H9 (cell line): Measurements from ENCODE around the gene MICAL3. TPM values are rescaled to one million over a fixed set of nuclear protein-coding genes. Genes with fewer than 3 reads are reported as not detected.

Experiments
- DNase-seq: peaks from one replicate; pipeline ENCODE4 v3.0.0-alpha.2; 2017
- H2AFZ ChIP-seq: one replicate; pipeline ENCODE4 v1.6.1; 2013; ENCODE audit warnings: mild to moderate bottlenecking, low read length, control low read depth, moderate library complexity
- H2AK5ac ChIP-seq: 2 replicates; pipeline ENCODE4 v1.6.1; 2013; ENCODE audit warnings: low read length, control low read depth, mixed read lengths; ENCODE audit not compliant: insufficient read length
- H2BK120ac ChIP-seq: one replicate; pipeline ENCODE4 v1.6.1; 2013; ENCODE audit warnings: low read depth, mild to moderate bottlenecking, low read length, control low read depth, inconsistent platforms; ENCODE audit not compliant: poor library complexity, severe bottlenecking
- H2BK12ac ChIP-seq: 2 replicates; pipeline ENCODE4 v1.6.1; 2013; ENCODE audit warnings: low read length, control low read depth, mixed read lengths, low read depth; ENCODE audit not compliant: insufficient read length
- H2BK15ac ChIP-seq: 2 replicates; pipeline ENCODE4 v1.6.1; 2013; ENCODE audit warnings: low read depth, low read length, control low read depth
- H2BK20ac ChIP-seq: one replicate; pipeline ENCODE4 v1.6.1; 2013; ENCODE audit warnings: low read depth, mild to moderate bottlenecking, low read length, control low read depth, inconsistent platforms; ENCODE audit not compliant: poor library complexity, severe bottlenecking
- H2BK5ac ChIP-seq: 2 replicates; pipeline ENCODE4 v1.6.1; 2013; ENCODE audit warnings: low read length, control low read depth, mixed read lengths; ENCODE audit not compliant: insufficient read length
- H3K14ac ChIP-seq: 2 replicates; pipeline ENCODE4 v1.6.1; 2013; ENCODE audit warnings: low read length, control low read depth; ENCODE audit not compliant: insufficient read depth
- H3K18ac ChIP-seq: 2 replicates; pipeline ENCODE4 v1.6.1; 2013; ENCODE audit warnings: low read depth, mild to moderate bottlenecking, mixed read lengths, low read length, control low read depth; ENCODE audit not compliant: insufficient read length
- H3K23ac ChIP-seq: 2 replicates; pipeline ENCODE4 v1.6.1; 2013; ENCODE audit warnings: low read length, control low read depth, mixed read lengths, low read depth; ENCODE audit not compliant: insufficient read length
- H3K23me2 ChIP-seq: 2 replicates; pipeline ENCODE4 v1.6.1; 2013; ENCODE audit warnings: low read depth, mild to moderate bottlenecking, mixed read lengths, low read length, control low read depth; ENCODE audit not compliant: insufficient read length, poor library complexity, severe bottlenecking
- H3K27ac ChIP-seq: 2 replicates; pipeline ENCODE4 v1.5.1; 2013; ENCODE audit warnings: low read length, control low read depth, mixed read lengths, low read depth; ENCODE audit not compliant: insufficient read length
- H3K27me3 ChIP-seq: 2 replicates; pipeline ENCODE4 v1.6.1; 2013; ENCODE audit warnings: low read length, control low read depth, inconsistent platforms; ENCODE audit not compliant: insufficient read depth
- H3K4ac ChIP-seq: 2 replicates; pipeline ENCODE4 v1.6.1; 2013; ENCODE audit warnings: low read depth, mild to moderate bottlenecking, control low read depth, inconsistent platforms, low read length, moderate library complexity
- H3K4me1 ChIP-seq: 2 replicates; pipeline ENCODE4 v1.6.1; 2013; ENCODE audit warnings: low read length, control low read depth, inconsistent platforms; ENCODE audit not compliant: insufficient read depth
- H3K4me2 ChIP-seq: 2 replicates; pipeline ENCODE4 v1.6.1; 2013; ENCODE audit warnings: low read length, control low read depth, mixed read lengths; ENCODE audit not compliant: insufficient read length, insufficient read depth
- H3K56ac ChIP-seq: 2 replicates; pipeline ENCODE4 v1.6.1; 2013; ENCODE audit warnings: low read depth, mild to moderate bottlenecking, mixed read lengths, low read length, control low read depth; ENCODE audit not compliant: insufficient read length
- H3K79me1 ChIP-seq: 2 replicates; pipeline ENCODE4 v1.6.1; 2013; ENCODE audit warnings: low read depth, mild to moderate bottlenecking, moderate library complexity, low read length, control low read depth, inconsistent platforms; ENCODE audit not compliant: insufficient read depth, poor library complexity, severe bottlenecking
- H3K79me2 ChIP-seq: 2 replicates; pipeline ENCODE4 v1.6.1; 2013; ENCODE audit warnings: low read length, control low read depth, inconsistent platforms; ENCODE audit not compliant: insufficient read depth
- H3K9ac ChIP-seq: 2 replicates; pipeline ENCODE4 v1.6.1; 2013; ENCODE audit warnings: low read length, control low read depth, mixed read lengths; ENCODE audit not compliant: insufficient read length; ENCODE audit errors: extremely low read depth
- H3K9me3 ChIP-seq: one replicate; pipeline ENCODE4 v1.6.1; 2013; ENCODE audit warnings: low read depth, low read length, inconsistent platforms; ENCODE audit not compliant: control insufficient read depth
- H3T11ph ChIP-seq: one replicate; pipeline ENCODE4 v1.6.1; 2013; ENCODE audit warnings: mild to moderate bottlenecking, low read length, control low read depth, inconsistent platforms
- H4K20me1 ChIP-seq: one replicate; pipeline ENCODE4 v1.6.1; 2013; ENCODE audit not compliant: control insufficient read depth, insufficient read length, insufficient read depth
- H4K5ac ChIP-seq: 2 replicates; pipeline ENCODE4 v1.6.1; 2013; ENCODE audit warnings: low read depth, mild to moderate bottlenecking, mixed read lengths, low read length, control low read depth; ENCODE audit not compliant: insufficient read length
- H4K8ac ChIP-seq: replicated peaks from 2 replicates; pipeline ENCODE4 v1.6.1; 2013; ENCODE audit warnings: low read length, control low read depth, mixed read lengths, low read depth; ENCODE audit not compliant: insufficient read length
- H4K91ac ChIP-seq: 2 replicates; pipeline ENCODE4 v1.6.1; 2013; ENCODE audit warnings: low read depth, mild to moderate bottlenecking, moderate library complexity, mixed read lengths, low read length, control low read depth; ENCODE audit not compliant: insufficient read length
- H3K27ac Mint-ChIP-seq, 3 experiments: 2 replicates in 2 of 3; 3 replicates in 1 of 3; pipeline ENCODE4 v1.8.0; 2020 to 2021; ENCODE audit warnings: mixed read lengths in 3 of 3, mild to moderate bottlenecking in 1 of 3, moderate library complexity in 1 of 3
- H3K27me3 Mint-ChIP-seq: 2 replicates; pipeline ENCODE4 v1.8.0; 2021; ENCODE audit warnings: low read depth, mild to moderate bottlenecking, moderate library complexity, mixed read lengths
- H3K36me3 Mint-ChIP-seq, 3 experiments: 2 replicates in 2 of 3; 3 replicates in 1 of 3; pipeline ENCODE4 v1.8.0; 2020 to 2021; ENCODE audit warnings: low read depth in 3 of 3, mixed read lengths in 3 of 3; ENCODE audit not compliant: insufficient read depth in 1 of 3
- H3K4me1 Mint-ChIP-seq, 2 experiments: 2 replicates each; pipeline ENCODE4 v1.8.0; 2020; ENCODE audit warnings: mixed read lengths in 2 of 2
- H3K4me3 Mint-ChIP-seq, 2 experiments: 2 replicates in 1 of 2; 3 replicates in 1 of 2; pipeline ENCODE4 v1.8.0; 2020 to 2021; ENCODE audit warnings: mild to moderate bottlenecking in 2 of 2, mixed read lengths in 2 of 2, moderate library complexity in 1 of 2
- H3K9me3 Mint-ChIP-seq, 2 experiments: 2 replicates in 1 of 2; 3 replicates in 1 of 2; pipeline ENCODE4 v1.8.0; 2020; ENCODE audit warnings: mild to moderate bottlenecking in 2 of 2, mixed read lengths in 2 of 2, moderate library complexity in 1 of 2
- CTCF ChIP-seq: fragments of 200-600 bp; sonication (generic); conservative IDR thresholded peaks from 3 replicates; pipeline ENCODE4 v1.8.0; 2021; ENCODE audit warnings: antibody characterized with exemption, mild to moderate bottlenecking
- WGBS: extraction: QIAGEN DNeasy Blood & Tissue Kit; methylation state at CpG from one replicate; pipeline ENCODE4 v1.1.7; 2013; ENCODE audit warnings: missing lambda C conversion rate, low lambda C conversion rate, mixed read lengths; ENCODE audit not compliant: insufficient read length; ENCODE audit errors: extremely low coverage; 5-methylcytosine and 5-hydroxymethylcytosine counted together
- total RNA-seq: library from RNA; stranded (reverse); gene quantifications from 2 replicates; pipeline ENCODE4 v1.2.1, GENCODE V29; 2021

Gene MICAL3
- total RNA-seq, 1 experiment from 2014 or later = 50.2 TPM

- H3K9me3 Mint-ChIP-seq = no peaks in the 10 kb centered on the region
- Histone ChIP-seq H3K14ac (no peak overlapping the region), H3K18ac (no peak overlapping the region), H4K5ac (no peak overlapping the region), H3K27ac (no peak overlapping the region), H2BK12ac (no peak overlapping the region), H3K9ac (no peak overlapping the region), H3K27me3 (peaks cover 20% of the 10 kb centered on the region; the same call in 1 of the 2 replicates), H2BK15ac (no peak overlapping the region), H2BK120ac (no peak overlapping the region), H3K79me2 (no peaks in the 10 kb centered on the region), H3K9me3 (no peaks in the 10 kb centered on the region), H3K23me2 (no peaks in the 10 kb centered on the region), H3K4me2 (no peak overlapping the region), H3K79me1 (no peaks in the 10 kb centered on the region), H4K20me1 (no peaks in the 10 kb centered on the region), H3K56ac (no peak overlapping the region), H3T11ph (no peak overlapping the region), H4K91ac (no peak overlapping the region), H2AK5ac (no peak overlapping the region), H3K4me1 (no peaks in the 10 kb centered on the region), H3K4ac (no peak overlapping the region), H3K23ac (no peak overlapping the region), H2AFZ (no peak overlapping the region), H2BK5ac (no peak overlapping the region), H2BK20ac (no peak overlapping the region), H4K8ac (no peak overlapping the region)
- H3K36me3 Mint-ChIP-seq = peaks cover 23 to 73% (median 37%) of the 10 kb centered on the region in 3 experiments; a peak in 6 of 7 replicates
- DNase-seq = no peak
- H3K27ac Mint-ChIP-seq = no peak overlapping the region
- no CpG with 5 or more reads among the region's 8 CpGs for WGBS
- TF ChIP-seq CTCF = no peak
- H3K4me1 Mint-ChIP-seq = no peaks in the 10 kb centered on the region
- H3K27me3 Mint-ChIP-seq = peaks cover 57% of the 10 kb centered on the region
- no peak overlapping the region for H3K4me3 Mint-ChIP-seq
Observed at GRCh38 chr22:17882727-17883126, 141.6 kb downstream of the MICAL3 start.
